ENCODE results near the gene CHRNB1. TPM values are rescaled to one million over a fixed set of nuclear protein-coding genes. Genes with fewer than 3 reads are reported as not detected.

CHRNB1 gene
- polyA plus RNA-seq, 1 donor (not counting 4 experiments of a cell fraction or from before 2014, with no cell fraction given), result 22.0 TPM

DNA sequence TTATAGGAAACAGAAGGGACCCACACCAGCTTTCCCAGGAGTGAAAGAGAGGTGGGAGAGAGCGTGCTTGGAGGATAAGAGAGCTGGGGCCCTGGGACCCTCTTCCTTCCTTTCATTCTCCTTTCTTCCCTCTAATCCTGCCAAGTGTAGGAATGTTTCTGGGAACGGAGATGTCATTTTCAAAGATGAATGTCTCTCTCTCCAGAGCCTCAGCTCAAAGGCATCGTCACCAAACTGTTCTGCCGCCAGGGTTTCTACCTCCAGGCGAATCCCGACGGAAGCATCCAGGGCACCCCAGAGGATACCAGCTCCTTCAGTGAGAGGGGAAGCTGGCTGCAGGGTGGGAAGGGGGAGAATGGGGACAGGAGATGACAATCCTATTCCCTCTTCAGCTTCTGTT, 3.6 kb upstream of the CHRNB1 start:
- H3K27ac ChIP-seq (ENCODE audit: control insufficient read depth, insufficient read depth, low read length), result no peak overlapping the region
- dilution Hi-C loops (cut with MboI; ENCODE audit: extremely low pct_ligation_motif_present, low sequenced_read_pairs), result no loop called here

DNA sequence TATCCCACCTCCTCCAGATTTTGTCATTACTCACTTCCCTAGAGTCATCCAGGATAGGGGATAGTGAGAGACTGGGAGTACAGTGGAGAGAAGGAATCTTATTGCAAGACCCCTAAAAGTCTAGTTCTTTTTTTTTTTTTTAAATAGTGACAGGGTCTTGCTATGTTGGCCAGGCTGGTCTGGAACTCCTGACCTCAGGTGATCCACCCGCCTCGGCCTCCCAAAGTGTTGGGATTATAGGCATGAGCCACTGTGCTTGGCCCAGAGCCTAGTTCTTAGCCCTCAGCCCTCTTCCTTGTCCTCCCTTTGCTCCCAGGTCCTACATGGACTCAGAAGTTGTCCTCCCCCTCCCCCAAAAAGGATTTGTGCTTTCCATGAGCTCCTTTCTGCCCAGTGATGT, 2.7 kb upstream of the CHRNB1 start:
- H3K9ac ChIP-seq (ENCODE audit: control insufficient read depth, extremely low read depth, insufficient read depth, low read length), result no peak overlapping the region
- no peaks in the 10 kb centered on the region for H4K20me1 ChIP-seq (ENCODE audit: control insufficient read depth, extremely low read depth, insufficient read depth, low read length)
- H3K9me3 ChIP-seq (ENCODE audit: control insufficient read depth, low read depth, low read length), result no peaks in the 10 kb centered on the region
- no peak overlapping the region for H3K4me3 ChIP-seq (ENCODE audit: control insufficient read depth in 2 of 3, extremely low read depth in 1 of 3, insufficient read depth in 2 of 3, low read depth in 1 of 3, low read length in 3 of 3)
- H3K27me3 ChIP-seq (ENCODE audit: control insufficient read depth, extremely low read depth, insufficient read depth, low read length), result no peaks in the 10 kb centered on the region
- peaks cover 10% of the 10 kb centered on the region for H3K79me2 ChIP-seq (ENCODE audit: control insufficient read depth, insufficient read depth, low read length)
- H3K4me1 ChIP-seq (ENCODE audit: control insufficient read depth, extremely low read depth, insufficient read depth, low read length), result peaks cover 66% of the 10 kb centered on the region
- no peak for DNase-seq (ENCODE audit: low read depth, low spot score)
- no peak overlapping the region for H2AFZ ChIP-seq (ENCODE audit: control insufficient read depth, low read length)
- dilution Hi-C loops (cut with MboI; ENCODE audit: extremely low pct_ligation_motif_present, low sequenced_read_pairs), result no loop called here
- no peak for FAIRE-seq
- TF ChIP-seq, protein P1, sequence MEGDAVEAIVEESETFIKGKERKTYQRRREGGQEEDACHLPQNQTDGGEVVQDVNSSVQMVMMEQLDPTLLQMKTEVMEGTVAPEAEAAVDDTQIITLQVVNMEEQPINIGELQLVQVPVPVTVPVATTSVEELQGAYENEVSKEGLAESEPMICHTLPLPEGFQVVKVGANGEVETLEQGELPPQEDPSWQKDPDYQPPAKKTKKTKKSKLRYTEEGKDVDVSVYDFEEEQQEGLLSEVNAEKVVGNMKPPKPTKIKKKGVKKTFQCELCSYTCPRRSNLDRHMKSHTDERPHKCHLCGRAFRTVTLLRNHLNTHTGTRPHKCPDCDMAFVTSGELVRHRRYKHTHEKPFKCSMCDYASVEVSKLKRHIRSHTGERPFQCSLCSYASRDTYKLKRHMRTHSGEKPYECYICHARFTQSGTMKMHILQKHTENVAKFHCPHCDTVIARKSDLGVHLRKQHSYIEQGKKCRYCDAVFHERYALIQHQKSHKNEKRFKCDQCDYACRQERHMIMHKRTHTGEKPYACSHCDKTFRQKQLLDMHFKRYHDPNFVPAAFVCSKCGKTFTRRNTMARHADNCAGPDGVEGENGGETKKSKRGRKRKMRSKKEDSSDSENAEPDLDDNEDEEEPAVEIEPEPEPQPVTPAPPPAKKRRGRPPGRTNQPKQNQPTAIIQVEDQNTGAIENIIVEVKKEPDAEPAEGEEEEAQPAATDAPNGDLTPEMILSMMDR (optimal IDR thresholded peaks at IDR 0.05 in 1 of 3, IDR thresholded peaks at IDR 0.05 in 1 of 3, conservative IDR thresholded peaks at IDR 0.05 in 1 of 3; ENCODE audit: extremely low read depth in 1 of 3, insufficient read depth in 2 of 3, low read length in 3 of 3), result no peak
- TF ChIP-seq EZH2 (IDR thresholded peaks at IDR 0.05; ENCODE audit: low read length), result no peak
- H3K27ac ChIP-seq (ENCODE audit: control insufficient read depth, insufficient read depth, low read length), result no peak overlapping the region
- H3K36me3 ChIP-seq (ENCODE audit: control insufficient read depth in 2 of 2, extremely low read depth in 1 of 2, insufficient read depth in 2 of 2, low read length in 2 of 2), result peaks cover 0 to 4% of the 10 kb centered on the region in 2 experiments
- H3K9me1 ChIP-seq (ENCODE audit: control insufficient read depth, extremely low read depth, insufficient read depth, low read length), result peaks cover 5% of the 10 kb centered on the region
- H3K4me2 ChIP-seq (ENCODE audit: control insufficient read depth, extremely low read depth, insufficient read depth, low read depth, low read length), result no peak overlapping the region

More for the DNA sequence above, 3.6 kb upstream of the CHRNB1 start:
- Histone ChIP-seq H3K4me1 (ENCODE audit: control insufficient read depth, extremely low read depth, insufficient read depth, low read length) (peaks cover 66% of the 10 kb centered on the region), H3K4me2 (ENCODE audit: control insufficient read depth, extremely low read depth, insufficient read depth, low read depth, low read length) (no peak overlapping the region), H3K9me1 (ENCODE audit: control insufficient read depth, extremely low read depth, insufficient read depth, low read length) (peaks cover 5% of the 10 kb centered on the region), H3K36me3 (ENCODE audit: control insufficient read depth in 2 of 2, extremely low read depth in 1 of 2, insufficient read depth in 2 of 2, low read length in 2 of 2) (peaks cover 0 to 4% of the 10 kb centered on the region in 2 experiments), H3K9ac (ENCODE audit: control insufficient read depth, extremely low read depth, insufficient read depth, low read length) (no peak overlapping the region), H3K4me3 (ENCODE audit: control insufficient read depth in 2 of 3, extremely low read depth in 1 of 3, insufficient read depth in 2 of 3, low read depth in 1 of 3, low read length in 3 of 3) (no peak overlapping the region), H4K20me1 (ENCODE audit: control insufficient read depth, extremely low read depth, insufficient read depth, low read length) (no peaks in the 10 kb centered on the region), H3K27me3 (ENCODE audit: control insufficient read depth, extremely low read depth, insufficient read depth, low read length) (no peaks in the 10 kb centered on the region), H2AFZ (ENCODE audit: control insufficient read depth, low read length) (no peak overlapping the region), H3K9me3 (ENCODE audit: control insufficient read depth, low read depth, low read length) (no peaks in the 10 kb centered on the region), H3K79me2 (ENCODE audit: control insufficient read depth, insufficient read depth, low read length) (peaks cover 15% of the 10 kb centered on the region)
- FAIRE-seq (no peak), DNase-seq (ENCODE audit: low read depth, low spot score) (no peak)
- TF ChIP-seq, protein P1 (optimal IDR thresholded peaks at IDR 0.05 in 1 of 3, IDR thresholded peaks at IDR 0.05 in 1 of 3, conservative IDR thresholded peaks at IDR 0.05 in 1 of 3; ENCODE audit: extremely low read depth in 1 of 3, insufficient read depth in 2 of 3, low read length in 3 of 3), result no peak
